GM12873 (cell line): Measurements from ENCODE around the gene ELP4.

Source experiments
- CTCF ChIP-seq: IDR thresholded peaks from 2 replicates; pipeline ENCODE4 v1.5.1; 2012; ENCODE audit warnings: low read depth, mild to moderate bottlenecking, moderate library complexity, low read length, control low read depth; ENCODE audit not compliant: insufficient read depth; ENCODE audit errors: missing control alignments

The ELP4 gene

GRCh38 chr11:31509429-31510345, at the start of gene ELP4, which contains the start of gene IMMP1L:
Gene ELP4 (plus strand): TSS chr11:31509767. CDS start chr11:31509785, 18 bp downstream.
Gene IMMP1L (minus strand): TSS chr11:31509622. CDS start chr11:31463276, 46,346 bp downstream.
- TF ChIP-seq CTCF = no peak

GRCh38 chr11:31464436-31464835, 45.1 kb upstream of the ELP4 start:
- no peak for TF ChIP-seq CTCF

GRCh38 chr11:31474083-31474482, 35.5 kb upstream of the ELP4 start:
- no peak for TF ChIP-seq CTCF

GRCh38 chr11:31477528-31478222, 31.9 kb upstream of the ELP4 start:
- TF ChIP-seq CTCF = no peak

- no peak for TF ChIP-seq CTCF
Measured at GRCh38 chr11:31478223-31478590, 31.4 kb upstream of the ELP4 start.

- TF ChIP-seq CTCF = no peak
Measured at GRCh38 chr11:31479066-31479465, 30.5 kb upstream of the ELP4 start.

GRCh38 chr11:31480930-31481329, 28.6 kb upstream of the ELP4 start:
- TF ChIP-seq CTCF = no peak
